Loucy (cell line): ENCODE data around the gene ARNT2.

Experiments used
- EZH2phosphoT487 ChIP-seq: fragments of 200-600 bp; IDR thresholded peaks from 2 replicates; pipeline ENCODE4 v1.6.1; 2018; ENCODE audit warnings: antibody characterized with exemption, mild to moderate bottlenecking, moderate library complexity, borderline replicate concordance
- TF ChIP-seq, protein P1 (sequence below): fragments of 200-600 bp; sonication (generic); conservative IDR thresholded peaks from 2 replicates; pipeline ENCODE4 v1.5.1; 2014; ENCODE audit warnings: mild to moderate bottlenecking, antibody characterized with exemption, low read length

DNA sequence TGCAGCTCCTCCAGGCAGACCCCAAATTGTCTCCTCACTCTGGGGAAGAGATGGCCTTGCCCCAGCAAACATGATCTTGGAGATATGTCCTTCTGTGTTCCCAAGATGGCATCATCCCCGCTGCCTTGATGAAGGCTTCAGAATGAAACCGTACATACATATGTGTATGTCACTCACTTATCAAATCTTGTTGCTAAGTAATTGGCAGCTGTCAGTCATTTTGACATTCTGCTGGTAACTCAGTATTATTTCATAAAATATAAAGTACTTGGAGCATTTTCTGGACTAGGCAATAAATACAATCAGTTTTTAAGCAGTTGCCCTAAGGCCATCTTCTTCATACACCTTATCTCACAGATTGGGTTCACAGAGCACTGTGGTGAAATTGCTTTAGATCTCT is 62.4 kb downstream of the ARNT2 start:
- TF ChIP-seq, protein P1, sequence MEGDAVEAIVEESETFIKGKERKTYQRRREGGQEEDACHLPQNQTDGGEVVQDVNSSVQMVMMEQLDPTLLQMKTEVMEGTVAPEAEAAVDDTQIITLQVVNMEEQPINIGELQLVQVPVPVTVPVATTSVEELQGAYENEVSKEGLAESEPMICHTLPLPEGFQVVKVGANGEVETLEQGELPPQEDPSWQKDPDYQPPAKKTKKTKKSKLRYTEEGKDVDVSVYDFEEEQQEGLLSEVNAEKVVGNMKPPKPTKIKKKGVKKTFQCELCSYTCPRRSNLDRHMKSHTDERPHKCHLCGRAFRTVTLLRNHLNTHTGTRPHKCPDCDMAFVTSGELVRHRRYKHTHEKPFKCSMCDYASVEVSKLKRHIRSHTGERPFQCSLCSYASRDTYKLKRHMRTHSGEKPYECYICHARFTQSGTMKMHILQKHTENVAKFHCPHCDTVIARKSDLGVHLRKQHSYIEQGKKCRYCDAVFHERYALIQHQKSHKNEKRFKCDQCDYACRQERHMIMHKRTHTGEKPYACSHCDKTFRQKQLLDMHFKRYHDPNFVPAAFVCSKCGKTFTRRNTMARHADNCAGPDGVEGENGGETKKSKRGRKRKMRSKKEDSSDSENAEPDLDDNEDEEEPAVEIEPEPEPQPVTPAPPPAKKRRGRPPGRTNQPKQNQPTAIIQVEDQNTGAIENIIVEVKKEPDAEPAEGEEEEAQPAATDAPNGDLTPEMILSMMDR, result no peak
- TF ChIP-seq EZH2phosphoT487, result no peak
